Umbilical cord (tissue), 1 donor: Measurements from ENCODE around the gene ORAI3. TPM values are rescaled to one million over a fixed set of nuclear protein-coding genes. Genes with fewer than 3 reads are reported as not detected.

Experiments
- total RNA-seq: library from RNA; depleted of rRNA; stranded (reverse); fragments of >200 nt; gene quantifications from one replicate; pipeline ENCODE4 v1.2.3, GENCODE V29; 2014; ENCODE audit warnings: low replicate concordance; ENCODE audit not compliant: insufficient read depth

The ORAI3 gene
- total RNA-seq, 1 donor from 2014 or later: 26.5 TPM

Other genes with a start within 250 kb of the ORAI3 start
- 22.6 TPM for gene SRCAP, start 249.9 kb upstream of the ORAI3 start, total RNA-seq
- gene PHKG2, start 200.6 kb upstream of the ORAI3 start, total RNA-seq: 5.5 TPM
- not detected for gene CFAP119, start 187.0 kb upstream of the ORAI3 start, total RNA-seq
- gene RNF40, start 186.7 kb upstream of the ORAI3 start, total RNA-seq: 28.6 TPM
- 5.1 TPM for gene ZNF629, start 161.9 kb upstream of the ORAI3 start, total RNA-seq
- gene BCL7C, start 55.0 kb upstream of the ORAI3 start, total RNA-seq: 27.0 TPM
- gene CTF1, start 52.5 kb upstream of the ORAI3 start, total RNA-seq: 2.6 TPM
- 10.6 TPM for gene FBXL19, start 25.5 kb upstream of the ORAI3 start, total RNA-seq
- gene SETD1A, start 8.7 kb downstream of the ORAI3 start, total RNA-seq: 1.2 TPM
- gene HSD3B7, start 36.1 kb downstream of the ORAI3 start, total RNA-seq: 26.0 TPM
- gene STX1B, start 61.6 kb downstream of the ORAI3 start, total RNA-seq: 1.2 TPM
- 7.9 TPM for gene STX4, start 84.5 kb downstream of the ORAI3 start, total RNA-seq
- 10.6 TPM for gene ZNF668, start 125.2 kb downstream of the ORAI3 start, total RNA-seq
- gene ZNF646, start 125.4 kb downstream of the ORAI3 start, total RNA-seq: 5.5 TPM
- gene PRSS53, start 139.9 kb downstream of the ORAI3 start, total RNA-seq: 10.4 TPM
- 112 TPM for gene VKORC1, start 145.7 kb downstream of the ORAI3 start, total RNA-seq
- 8.9 TPM for gene BCKDK, start 159.3 kb downstream of the ORAI3 start, total RNA-seq
- gene KAT8, start 168.6 kb downstream of the ORAI3 start, total RNA-seq: 32.5 TPM
- gene PRSS8, start 186.7 kb downstream of the ORAI3 start, total RNA-seq: 3.6 TPM
- 0.48 TPM for gene PRSS36, start 201.0 kb downstream of the ORAI3 start, total RNA-seq
- 104 TPM for gene FUS, start 231.1 kb downstream of the ORAI3 start, total RNA-seq